H1 (cell line): ENCODE measurements around the gene MAGI2.

Source experiments
- CEBPB ChIP-seq: IDR thresholded peaks from 2 replicates; pipeline ENCODE4 v1.6.1; 2012; ENCODE audit warnings: low read depth, low read length
- EP300 ChIP-seq, 2 experiments: IDR thresholded peaks; 1 replicate in 1 of 2; 2 replicates in 1 of 2; pipeline ENCODE4 v1.6.1; 2011 to 2012; ENCODE audit warnings: low read depth in 2 of 2, low read length in 2 of 2, mild to moderate bottlenecking in 2 of 2, borderline replicate concordance in 1 of 2, inconsistent platforms in 1 of 2, moderate library complexity in 1 of 2
- EZH2 ChIP-seq: fragments of 200-600 bp; sonication (generic); IDR thresholded peaks from 2 replicates; pipeline ENCODE4 v1.7.1; 2012; ENCODE audit warnings: low read depth, mild to moderate bottlenecking, moderate library complexity, low read length, inconsistent platforms; ENCODE audit not compliant: severe bottlenecking
- JUND ChIP-seq: IDR thresholded peaks from 2 replicates; pipeline ENCODE4 v1.6.1; 2011; ENCODE audit warnings: mild to moderate bottlenecking, improper control_type of control experiment, low read length
- KDM1A ChIP-seq: fragments of 200-600, 300-600 bp; sonication (generic); IDR thresholded peaks from 2 replicates; pipeline ENCODE4 v1.7.1; 2016; ENCODE audit warnings: mild to moderate bottlenecking, low read length, borderline replicate concordance
- POLR2A ChIP-seq, 2 experiments: IDR thresholded peaks; 1 replicate in 1 of 2; 2 replicates in 1 of 2; pipeline ENCODE4 v1.6.1; 2011; ENCODE audit warnings: low read depth in 2 of 2, low read length in 2 of 2, mild to moderate bottlenecking in 2 of 2; ENCODE audit errors: control extremely low read depth in 1 of 2
- SIRT6 ChIP-seq: IDR thresholded peaks from one replicate; pipeline ENCODE4 v1.7.1; 2012; ENCODE audit warnings: low read length, inconsistent platforms
- SP1 ChIP-seq: IDR thresholded peaks from 2 replicates; pipeline ENCODE4 v1.6.1; 2011; ENCODE audit warnings: low read depth, low read length
- SRF ChIP-seq: IDR thresholded peaks from 2 replicates; pipeline ENCODE4 v1.6.1; 2011; ENCODE audit warnings: mild to moderate bottlenecking, low read depth, low read length, moderate library complexity
- YY1 ChIP-seq: IDR thresholded peaks from 2 replicates; pipeline ENCODE4 v1.6.1; 2011; ENCODE audit warnings: low read depth, mild to moderate bottlenecking, low read length
- TF ChIP-seq, protein P1 (sequence below), 3 experiments: IDR thresholded peaks; 1 replicate in 2 of 3; 2 replicates in 1 of 3; pipeline versions ENCODE4 v1.5.1 to v1.6.1; 2011; ENCODE audit warnings: low read length in 3 of 3, mild to moderate bottlenecking in 3 of 3, inconsistent platforms in 2 of 3, low read depth in 1 of 3, moderate library complexity in 1 of 3; ENCODE audit not compliant: insufficient read depth in 1 of 3; ENCODE audit errors: control extremely low read depth in 1 of 3

DNA sequence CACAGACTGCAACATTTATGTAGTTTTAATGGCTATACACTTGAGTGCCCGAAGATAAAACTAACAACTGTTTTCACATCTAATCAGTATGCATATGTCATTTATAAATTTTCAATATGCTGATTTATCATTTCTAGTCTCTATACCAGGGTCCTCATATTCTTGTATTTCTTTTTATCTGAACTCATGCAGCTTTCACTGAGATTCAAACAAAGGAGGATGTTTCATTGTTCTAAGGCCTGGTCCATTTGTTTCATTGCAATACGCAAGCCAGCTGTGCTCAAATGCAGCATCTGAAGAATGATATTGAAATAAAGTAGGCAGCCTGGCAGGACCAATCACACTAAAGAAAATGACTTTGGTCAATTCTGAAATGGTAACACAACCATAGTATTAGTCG lies 31.7 kb downstream of the MAGI2 start:
- TF ChIP-seq CEBPB (no peak), EZH2 (no peak), KDM1A (no peak), EP300 (IDR thresholded peaks at IDR 0.05; ENCODE audit: borderline replicate concordance in 1 of 2, low read depth in 2 of 2, low read length in 2 of 2) (no peak), YY1 (no peak), JUND (no peak), SIRT6 (no peak), SRF (no peak), SP1 (no peak), POLR2A (IDR thresholded peaks at IDR 0.05; ENCODE audit: control extremely low read depth in 1 of 2, low read depth in 2 of 2, low read length in 2 of 2) (no peak)
- TF ChIP-seq, protein P1, sequence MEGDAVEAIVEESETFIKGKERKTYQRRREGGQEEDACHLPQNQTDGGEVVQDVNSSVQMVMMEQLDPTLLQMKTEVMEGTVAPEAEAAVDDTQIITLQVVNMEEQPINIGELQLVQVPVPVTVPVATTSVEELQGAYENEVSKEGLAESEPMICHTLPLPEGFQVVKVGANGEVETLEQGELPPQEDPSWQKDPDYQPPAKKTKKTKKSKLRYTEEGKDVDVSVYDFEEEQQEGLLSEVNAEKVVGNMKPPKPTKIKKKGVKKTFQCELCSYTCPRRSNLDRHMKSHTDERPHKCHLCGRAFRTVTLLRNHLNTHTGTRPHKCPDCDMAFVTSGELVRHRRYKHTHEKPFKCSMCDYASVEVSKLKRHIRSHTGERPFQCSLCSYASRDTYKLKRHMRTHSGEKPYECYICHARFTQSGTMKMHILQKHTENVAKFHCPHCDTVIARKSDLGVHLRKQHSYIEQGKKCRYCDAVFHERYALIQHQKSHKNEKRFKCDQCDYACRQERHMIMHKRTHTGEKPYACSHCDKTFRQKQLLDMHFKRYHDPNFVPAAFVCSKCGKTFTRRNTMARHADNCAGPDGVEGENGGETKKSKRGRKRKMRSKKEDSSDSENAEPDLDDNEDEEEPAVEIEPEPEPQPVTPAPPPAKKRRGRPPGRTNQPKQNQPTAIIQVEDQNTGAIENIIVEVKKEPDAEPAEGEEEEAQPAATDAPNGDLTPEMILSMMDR (IDR thresholded peaks at IDR 0.05; ENCODE audit: control extremely low read depth in 1 of 3, insufficient read depth in 1 of 3, low read depth in 1 of 3, low read length in 3 of 3) = no peak
